Esophagus squamous epithelium (tissue), 5 donors: ENCODE data around the gene OR51B5. TPM values are rescaled to one million over a fixed set of nuclear protein-coding genes. Genes with fewer than 3 reads are reported as not detected.
"Not testable (repeated sequence)": the region's sequence is repeated elsewhere in the genome, so short reads cannot be mapped to it uniquely, and the experiment has no call there.

Experiments used
- DNase-seq: peaks from one replicate; lab custom pipeline; 2025; lab: John Stamatoyannopoulos, UW
- H3K27ac ChIP-seq, 4 donors: fragments of 200-600 bp; sonication (generic); one replicate each; pipeline ENCODE4 v1.5.1; 2016 to 2019; ENCODE audit warnings: mild to moderate bottlenecking in 1 of 4
- H3K27me3 ChIP-seq, 4 donors: fragments of 200-600 bp; sonication (generic); 1 replicate in 3 of 4; 2 replicates in 1 of 4; pipeline versions ENCODE4 v1.5.1 to v1.6.0; 2017 to 2021; ENCODE audit warnings: antibody characterized with exemption in 1 of 4
- H3K36me3 ChIP-seq, 3 donors: fragments of 200-600 bp; sonication (generic); one replicate each; pipeline ENCODE4 v1.5.1; 2016 to 2019
- H3K4me1 ChIP-seq, 3 donors: fragments of 200-600 bp; sonication (generic); one replicate each; pipeline ENCODE4 v1.5.1; 2017 to 2019
- H3K4me3 ChIP-seq, 4 donors: fragments of 200-600 bp; sonication (generic); 1 replicate in 3 of 4; 2 replicates in 1 of 4; pipeline ENCODE4 v1.5.1; 2016 to 2019; ENCODE audit warnings: mild to moderate bottlenecking in 2 of 4, moderate library complexity in 1 of 4
- H3K9me3 ChIP-seq, 3 donors: fragments of 200-600 bp; sonication (generic); one replicate each; pipeline ENCODE4 v1.5.1; 2016 to 2019
- CTCF ChIP-seq, 6 experiments: fragments of 450-650 bp in 4 of 6; fragments of 200-600 bp in 2 of 6; sonication (generic) in 2 of 6; IDR thresholded peaks; one replicate each; pipeline ENCODE4 v1.5.1; 2016 to 2019; ENCODE audit warnings: antibody characterized with exemption in 6 of 6, mild to moderate bottlenecking in 4 of 6, moderate library complexity in 4 of 6
- POLR2A ChIP-seq, 4 donors: fragments of 450-650 bp; IDR thresholded peaks; one replicate each; pipeline ENCODE4 v1.6.1; 2017; ENCODE audit warnings: antibody characterized with exemption in 4 of 4, mild to moderate bottlenecking in 4 of 4, moderate library complexity in 3 of 4
- WGBS, 2 donors: methylation state at CpG; one replicate each; pipeline ENCODE4 v1.1.5; 2018; 5-methylcytosine and 5-hydroxymethylcytosine counted together
- intact Hi-C: fragments of 100-400 bp; cut with DNase I; formaldehyde crosslinking; loops from one replicate; pipeline ENCODE4 v1.15.0; 2022
- total RNA-seq, 4 donors: library from RNA; depleted of rRNA; stranded (reverse); fragments of >200 nt; gene quantifications; one replicate each; pipeline ENCODE4 v1.1.0, GENCODE V29; 2016
- donor health status: DM: yes; HTN: yes; CAD: no.

OR51B5 gene
- total RNA-seq, 4 donors from 2014 or later, result 0.57 TPM; not detected in 3

GRCh38 chr11:5364214-5364613 is 20.9 kb upstream of the OR51B5 start:
- no peak overlapping the region for H3K4me3 ChIP-seq
- H3K27me3 ChIP-seq, result no peaks in the 10 kb centered on the region
- intact Hi-C loops, result no loop called here
- no peaks in the 10 kb centered on the region for H3K36me3 ChIP-seq
- no peak for TF ChIP-seq POLR2A (IDR thresholded peaks at IDR 0.05)
- no peak for TF ChIP-seq CTCF (IDR thresholded peaks at IDR 0.05)
- no peaks in the 10 kb centered on the region for H3K4me1 ChIP-seq
- H3K27ac ChIP-seq, result no peak overlapping the region
- WGBS, 2 donors, result 46 to 48% methylated on average over 2 of the region's 2 CpGs
- no peak for DNase-seq
- H3K9me3 ChIP-seq, result no peaks in the 10 kb centered on the region

- no peak for TF ChIP-seq CTCF (IDR thresholded peaks at IDR 0.05)
- TF ChIP-seq POLR2A (IDR thresholded peaks at IDR 0.05), result no peak
- Histone ChIP-seq H3K27me3 (no peaks in the 10 kb centered on the region), H3K4me1 (no peaks in the 10 kb centered on the region), H3K9me3 (no peaks in the 10 kb centered on the region), H3K4me3 (no peak overlapping the region), H3K27ac (no peak overlapping the region), H3K36me3 (no peaks in the 10 kb centered on the region)
- DNase-seq, result no peak
- WGBS, 2 donors, result 74 to 80% methylated on average over 1 of the region's 1 CpG
- intact Hi-C loops, result no loop called here
These were observed 20.4 kb upstream of the OR51B5 start for GRCh38 chr11:5363679-5364078.

- no peaks in the 10 kb centered on the region for H3K36me3 ChIP-seq
- no peaks in the 10 kb centered on the region for H3K9me3 ChIP-seq
- H3K4me1 ChIP-seq, result no peaks in the 10 kb centered on the region
- no peak overlapping the region for H3K27ac ChIP-seq
- intact Hi-C loops, result no loop called here
- 50 to 67% methylated on average over 3 of the region's 3 CpGs for WGBS, 2 donors
- H3K4me3 ChIP-seq, result no peak overlapping the region
- TF ChIP-seq POLR2A (IDR thresholded peaks at IDR 0.05) (no peak), CTCF (IDR thresholded peaks at IDR 0.05) (no peak)
- DNase-seq, result no peak
- no peaks in the 10 kb centered on the region for H3K27me3 ChIP-seq
These were observed 18.8 kb upstream of the OR51B5 start for GRCh38 chr11:5362017-5362625.

- H3K27me3 ChIP-seq, H3K36me3 ChIP-seq, H3K27ac ChIP-seq, H3K9me3 ChIP-seq, intact Hi-C loops, DNase-seq, H3K4me1 ChIP-seq, H3K4me3 ChIP-seq: not testable (repeated sequence)
- 83% methylated on average over 5 of the region's 5 CpGs for WGBS, 2 donors
These were observed 12.7 kb upstream of the OR51B5 start for GRCh38 chr11:5356031-5356430.

DNA sequence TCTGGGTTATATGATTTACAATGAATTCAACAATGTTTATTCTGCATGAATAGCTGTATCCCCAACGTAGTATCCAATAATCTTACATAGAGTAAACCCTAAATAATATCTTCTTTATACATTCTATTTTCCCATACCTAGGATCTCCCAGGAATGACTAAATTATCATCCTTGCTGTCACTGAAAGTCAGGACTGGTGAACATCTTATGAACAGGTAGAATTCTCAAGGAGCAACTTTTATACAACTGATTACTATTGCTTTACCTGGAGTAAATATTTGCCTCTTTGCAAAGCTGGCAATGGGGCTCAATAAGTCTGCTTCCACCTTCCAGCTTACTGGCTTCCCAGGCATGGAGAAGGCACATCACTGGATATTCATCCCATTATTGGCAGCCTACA is 7.9 kb upstream of the OR51B5 start, which contains the start of gene OR51B6:
OR51B6 (plus strand) TSS at position 301 of the 400 bp plus-strand sequence; CDS start at position 301, 0 bp downstream.
- 29% methylated on average over 1 of the region's 1 CpG for WGBS, 2 donors
- no peak for TF ChIP-seq CTCF (IDR thresholded peaks at IDR 0.05)
- no peak for TF ChIP-seq POLR2A (IDR thresholded peaks at IDR 0.05)
- Histone ChIP-seq H3K27me3 (no peaks in the 10 kb centered on the region), H3K27ac (no peak within 1 kb of the TSS), H3K9me3 (no peaks in the 10 kb centered on the region), H3K36me3 (no peaks in the 10 kb centered on the region), H3K4me3 (no peak within 1 kb of the TSS), H3K4me1 (no peaks in the 10 kb centered on the region)
- no peak for DNase-seq
- intact Hi-C loops, result no loop called here

GRCh38 chr11:5349550-5349949 is 6.2 kb upstream of the OR51B5 start:
- TF ChIP-seq POLR2A (IDR thresholded peaks at IDR 0.05) (no peak), CTCF (IDR thresholded peaks at IDR 0.05) (no peak)
- no peak overlapping the region for H3K4me3 ChIP-seq
- H3K27me3 ChIP-seq, result no peaks in the 10 kb centered on the region
- H3K36me3 ChIP-seq, result no peaks in the 10 kb centered on the region
- no peaks in the 10 kb centered on the region for H3K9me3 ChIP-seq
- DNase-seq, result no peak
- intact Hi-C loops, result no loop called here
- 29 to 30% methylated on average over 1 of the region's 1 CpG for WGBS, 2 donors
- no peaks in the 10 kb centered on the region for H3K4me1 ChIP-seq
- no peak overlapping the region for H3K27ac ChIP-seq
